ENCODE results near the gene CDC42BPG.

The CDC42BPG gene

DNA sequence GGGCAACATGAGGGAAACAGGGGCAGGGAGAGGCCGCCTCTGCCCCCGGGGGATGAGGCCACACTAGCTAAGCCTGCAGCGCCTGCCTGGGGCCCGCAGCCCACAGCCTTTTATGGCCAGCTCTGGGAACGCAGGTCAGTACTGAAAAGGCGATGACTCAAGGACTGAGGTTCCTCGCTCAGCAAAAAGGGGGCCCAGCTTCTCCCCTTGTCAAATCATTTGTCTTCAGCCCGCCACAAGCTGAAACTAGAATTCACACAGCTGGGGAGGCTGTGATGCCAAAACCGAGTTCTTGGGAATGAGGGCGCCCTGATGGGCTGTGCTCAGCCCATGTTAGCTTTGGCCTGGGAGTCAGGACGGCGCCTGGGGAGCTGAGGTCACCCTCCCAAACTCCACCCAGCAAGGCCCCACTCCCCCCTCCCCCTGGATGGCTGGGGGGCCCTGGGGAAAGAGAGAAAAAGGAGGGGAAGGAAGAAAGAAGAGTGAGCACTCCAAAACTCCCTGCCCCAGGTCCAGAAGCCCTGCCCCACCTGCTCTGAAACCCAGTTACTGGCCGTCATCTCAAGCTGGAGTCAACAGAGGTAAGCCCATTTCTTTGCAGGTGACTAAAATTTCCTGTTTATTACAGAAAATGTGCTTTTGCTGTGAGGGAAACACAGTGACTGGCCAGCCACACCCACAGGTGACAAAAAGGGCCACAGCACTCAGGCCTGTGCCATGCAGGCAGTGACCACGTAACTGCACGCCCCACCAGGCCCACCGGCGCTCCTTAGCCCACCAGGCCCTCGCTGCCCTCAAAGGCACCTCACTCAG lies 20.2 kb upstream of the CDC42BPG start:
- no peak for DNase-seq

GRCh38 chr11:64864135-64864472 lies 19.7 kb upstream of the CDC42BPG start:
- no peak for DNase-seq

DNA sequence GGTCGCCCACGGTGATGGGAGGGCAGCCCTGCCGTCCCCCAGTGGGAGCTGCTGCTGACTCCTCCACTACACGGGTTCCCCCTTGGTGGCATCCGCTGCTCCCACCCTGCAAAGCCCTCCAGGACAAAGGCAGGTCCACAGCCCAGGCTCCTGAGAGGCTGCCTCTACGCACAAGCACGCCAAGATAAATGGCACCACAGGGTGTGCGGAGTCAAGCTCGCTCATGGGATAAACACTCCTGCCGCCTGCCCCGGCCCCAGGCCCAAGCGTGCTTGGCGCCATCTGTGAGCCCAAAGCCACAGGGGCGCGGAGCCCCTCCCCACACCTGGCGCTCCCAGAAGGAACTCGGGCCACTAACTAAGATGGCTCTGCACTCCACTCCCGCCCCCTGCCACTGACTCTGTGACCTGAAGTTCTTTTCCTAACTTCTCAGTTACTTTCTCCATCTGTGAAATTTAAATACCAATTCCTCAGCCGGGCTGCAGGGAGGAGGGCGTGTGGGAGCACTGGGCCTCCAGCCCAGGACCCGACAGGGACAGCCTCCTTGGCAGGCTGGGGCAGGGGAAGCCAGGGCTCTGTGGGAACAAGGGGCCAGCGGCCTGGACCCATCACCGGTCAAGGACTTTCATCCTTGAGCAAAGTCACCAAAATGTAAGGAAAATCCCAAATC lies 19.1 kb upstream of the CDC42BPG start:
- no peak for DNase-seq

- DNase-seq: no peak
Measured at GRCh38 chr11:64862987-64863390, 18.5 kb upstream of the CDC42BPG start.

GRCh38 chr11:64861227-64861975 lies 16.9 kb upstream of the CDC42BPG start:
- no peak for DNase-seq

- no peak for DNase-seq
Measured at GRCh38 chr11:64859542-64860414, 15.3 kb upstream of the CDC42BPG start.

DNA sequence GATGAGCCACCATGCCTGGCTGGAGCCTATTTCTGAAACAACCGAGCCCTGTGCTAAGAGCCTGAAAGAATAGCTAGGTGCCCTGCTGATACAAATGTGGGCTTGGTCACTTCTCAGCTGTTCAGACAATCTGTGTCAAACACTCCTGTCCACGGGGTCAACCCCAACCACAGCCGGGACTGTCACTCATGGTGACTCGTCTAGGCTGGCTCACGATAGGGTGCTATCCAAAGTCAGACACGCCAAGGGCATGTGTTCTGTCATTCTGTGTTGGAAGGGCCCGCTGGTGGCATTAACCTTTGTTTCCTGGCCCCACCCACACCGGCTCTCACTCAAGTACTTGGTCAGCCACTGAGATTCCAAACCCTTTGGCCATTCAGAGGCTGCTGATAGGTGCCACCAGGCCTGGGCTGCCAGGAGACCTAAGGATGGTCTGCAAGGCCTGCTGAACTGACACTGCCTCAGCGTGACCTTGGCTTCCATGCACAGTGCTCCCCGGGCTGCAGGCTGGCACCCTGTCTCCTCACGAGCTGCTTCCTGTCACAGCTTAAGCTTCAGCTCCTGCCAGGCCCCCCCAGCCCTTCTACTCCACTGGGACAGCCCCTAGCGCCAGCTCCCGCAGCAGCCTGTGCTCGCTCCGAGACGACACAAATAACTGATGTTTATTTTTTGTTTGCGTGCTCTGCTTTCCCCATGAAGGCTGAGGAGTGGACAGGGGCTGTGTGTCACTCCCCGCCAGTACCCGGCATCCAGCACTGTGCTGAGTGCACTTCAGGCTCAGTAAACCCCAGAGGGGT lies 14.2 kb upstream of the CDC42BPG start:
- DNase-seq: no peak

GRCh38 chr11:64857485-64857884 lies 13.0 kb upstream of the CDC42BPG start:
- DNase-seq: no peak

GRCh38 chr11:64856382-64857227 lies 12.2 kb upstream of the CDC42BPG start:
- DNase-seq: no peak

DNA sequence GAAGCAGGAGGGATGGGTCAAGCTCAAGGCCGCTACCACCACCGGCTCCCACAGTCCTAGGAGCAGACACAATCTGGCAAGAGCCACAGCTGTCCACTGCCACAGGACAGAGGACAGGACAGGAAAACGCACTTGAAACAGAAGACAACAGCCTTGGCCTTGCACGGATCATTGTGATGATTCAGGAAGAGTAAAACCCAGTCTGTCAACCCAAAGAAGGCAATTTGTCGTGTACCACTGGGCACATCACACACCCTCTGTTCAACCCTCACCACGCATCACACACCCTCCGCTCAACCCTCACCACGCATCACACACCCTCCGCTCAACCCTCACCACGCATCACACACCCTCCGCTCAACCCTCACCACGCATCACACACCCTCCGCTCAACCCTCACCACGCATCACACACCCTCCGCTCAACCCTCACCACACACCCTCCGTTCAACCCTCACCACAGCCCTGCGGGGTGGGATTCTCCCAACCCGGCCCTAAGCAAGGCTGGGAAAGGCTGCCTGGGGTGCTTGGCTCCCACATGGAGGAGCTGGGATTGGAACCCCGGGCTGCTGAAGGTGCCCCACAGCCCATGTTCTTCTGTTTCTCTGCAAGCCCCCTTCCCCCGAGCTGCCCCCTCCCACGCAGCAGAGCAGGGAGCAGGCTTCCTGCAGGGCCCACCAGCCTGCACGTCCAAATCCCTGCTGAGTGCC lies 11.3 kb upstream of the CDC42BPG start:
- DNase-seq: no peak

GRCh38 chr11:64854534-64855502 lies 10.4 kb upstream of the CDC42BPG start:
- no peak for DNase-seq

GRCh38 chr11:64854157-64854533 lies 9.7 kb upstream of the CDC42BPG start:
- no peak for DNase-seq

- DNase-seq: no peak
Measured at GRCh38 chr11:64853709-64854108, 9.3 kb upstream of the CDC42BPG start.

DNA sequence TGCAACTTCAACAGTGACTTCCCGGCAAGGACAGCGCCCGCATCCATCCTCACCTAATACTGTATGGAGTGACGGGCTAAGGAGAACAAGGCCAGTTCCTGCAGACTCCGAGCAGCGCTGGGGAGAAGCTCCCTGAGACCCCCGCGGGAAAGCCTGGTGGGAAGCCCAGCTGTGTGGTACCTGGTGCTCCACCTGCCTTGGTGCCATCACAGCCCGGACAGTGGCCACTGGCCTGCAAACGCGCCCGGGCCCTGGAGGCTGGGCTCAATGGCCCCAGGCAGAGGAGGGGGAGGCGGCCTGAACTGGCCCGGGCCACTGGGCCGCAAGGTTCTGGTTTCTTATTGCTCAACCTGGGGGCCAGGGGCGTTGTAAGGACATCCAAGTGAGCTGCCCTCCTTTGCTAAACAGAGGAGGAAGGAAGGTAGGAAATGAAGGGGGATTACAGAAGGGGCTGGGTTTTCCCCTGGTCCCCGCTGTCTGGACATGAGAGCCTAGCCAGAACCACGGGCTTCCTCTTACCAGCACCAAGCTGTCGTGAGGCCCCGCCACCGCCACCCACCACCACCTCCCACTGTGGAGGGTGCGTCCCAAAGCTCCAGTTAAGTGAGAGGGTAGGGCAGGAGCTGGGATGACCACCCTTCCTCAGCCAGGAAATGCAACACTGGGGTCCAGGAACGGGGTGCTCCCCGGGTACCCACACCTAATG lies 8.5 kb upstream of the CDC42BPG start:
- no peak for DNase-seq

DNA sequence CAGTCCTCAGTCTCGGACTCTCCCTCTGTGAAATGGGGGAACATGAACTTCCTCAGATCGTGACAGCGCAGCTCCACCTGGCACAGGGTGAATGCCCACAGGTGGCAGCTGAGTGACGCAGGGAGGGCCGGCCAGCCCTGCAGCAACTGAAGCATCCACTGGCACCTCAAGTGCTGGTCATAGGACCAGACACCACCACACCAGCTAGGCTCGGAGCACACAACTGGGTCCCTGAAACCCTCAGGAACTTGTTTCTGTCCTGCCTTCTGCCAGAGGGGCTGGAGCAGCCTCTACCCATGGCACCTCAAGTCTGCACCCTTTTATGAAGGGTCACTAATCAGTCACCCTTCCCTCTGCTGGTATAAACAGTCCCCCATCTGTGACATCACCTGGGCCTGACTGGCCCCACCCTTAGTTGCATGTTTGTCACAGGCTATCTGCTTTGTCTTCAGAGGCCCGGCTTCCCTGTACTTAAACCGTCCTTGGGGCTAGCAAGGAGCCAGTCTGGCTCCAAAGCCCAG lies 7.4 kb upstream of the CDC42BPG start:
- no peak for DNase-seq

DNA sequence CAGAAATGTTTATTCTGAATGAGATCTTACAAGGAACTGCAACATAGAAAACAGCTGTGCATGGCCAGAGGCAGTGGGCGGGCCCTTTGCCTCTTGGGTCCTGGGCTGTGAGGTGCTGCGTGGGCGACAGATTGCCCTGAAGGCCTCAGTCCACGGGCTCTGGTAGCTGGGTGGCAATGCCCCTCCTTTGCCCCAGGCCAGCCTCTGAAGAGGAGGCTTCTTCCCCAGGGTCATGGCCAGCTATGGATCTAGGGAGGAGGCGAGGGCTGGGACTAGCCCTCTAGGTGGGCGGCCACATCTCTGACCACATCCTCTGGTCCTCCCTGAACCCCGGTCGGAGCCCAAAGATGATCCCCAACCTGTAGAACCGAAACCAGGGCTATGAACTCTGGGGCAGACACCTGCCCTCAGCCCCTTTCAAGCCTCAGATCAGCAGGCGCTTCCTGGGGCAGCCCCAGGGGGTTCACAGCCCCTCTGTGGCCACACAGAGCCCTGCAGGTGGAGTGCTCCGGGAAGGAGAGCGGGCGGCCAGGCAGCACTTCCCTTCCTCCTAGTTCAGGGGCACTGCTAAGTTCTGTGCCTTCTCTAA lies 6.6 kb upstream of the CDC42BPG start:
- DNase-seq: no peak

DNA sequence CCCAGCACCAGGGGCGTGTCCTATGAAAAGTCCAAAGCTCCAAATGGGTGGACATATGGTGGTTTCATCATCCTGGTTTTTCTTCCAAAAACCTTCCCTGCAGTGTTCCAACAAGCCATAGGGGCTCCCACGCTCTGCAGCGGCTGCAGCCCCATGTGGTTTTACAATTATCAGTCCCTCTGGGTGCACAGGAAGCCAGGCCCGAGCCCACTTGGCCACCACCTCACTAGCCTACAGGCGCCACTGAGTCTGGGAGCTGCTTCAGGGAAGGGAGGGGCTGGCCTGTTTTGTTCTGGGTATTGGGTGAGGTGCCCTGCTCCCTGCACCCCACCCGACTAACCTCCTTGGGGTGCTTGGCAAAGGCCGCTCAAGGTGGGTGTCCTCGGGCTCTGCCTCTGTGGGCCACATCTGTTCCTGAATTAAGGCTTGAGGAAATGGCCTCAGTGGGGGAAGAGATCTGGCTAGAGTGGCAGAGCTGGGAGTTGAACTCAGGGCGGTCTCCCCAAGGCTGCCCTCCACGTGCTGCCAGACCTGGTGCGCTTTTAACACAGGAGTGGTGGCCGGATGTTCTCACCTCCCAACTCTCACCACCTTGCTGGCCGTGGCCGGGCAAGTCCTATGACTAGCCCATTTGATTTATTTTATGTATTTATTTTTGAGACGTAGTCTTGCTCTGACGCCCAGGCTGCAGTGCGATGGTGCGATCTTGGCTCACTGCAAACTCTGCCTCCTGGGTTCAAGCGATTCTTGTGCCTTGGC lies 5.3 kb upstream of the CDC42BPG start:
- DNase-seq: no peak
